ENCODE measurements around the gene GUCD1.

DNA sequence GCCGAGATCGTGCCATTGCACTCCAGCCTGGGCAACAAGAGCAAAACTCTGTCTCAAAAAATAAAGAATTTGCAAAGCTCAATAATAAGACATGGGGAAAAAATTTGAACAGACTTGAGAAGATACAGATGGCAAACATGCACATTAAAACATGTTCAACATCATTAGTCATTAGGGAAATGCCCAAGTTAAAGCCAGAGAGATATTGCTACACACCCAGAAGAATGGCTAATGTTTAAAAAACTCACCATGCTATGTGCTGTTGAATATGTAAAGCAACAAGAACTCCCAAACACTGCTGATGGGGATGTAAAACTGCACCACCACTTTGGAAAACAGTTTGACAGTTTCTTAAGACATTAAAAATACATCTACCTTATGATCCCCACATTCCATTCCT is 25.3 kb upstream of the GUCD1 start:
- TF ChIP-seq CTCF (IDR thresholded peaks at IDR 0.05) = no peak
- TF ChIP-seq POLR2A (IDR thresholded peaks at IDR 0.05) = no peak
